H1 (cell line): ENCODE data around the gene SLC8A1. TPM values are rescaled to one million over a fixed set of nuclear protein-coding genes. Genes with fewer than 3 reads are reported as not detected.

Experiments used
- CHD7 ChIP-seq: fragments of 300-600 bp; sonication (generic); IDR thresholded peaks from 2 replicates; pipeline ENCODE4 v1.7.1; 2012; ENCODE audit warnings: low read length, moderate library complexity, mild to moderate bottlenecking, inconsistent platforms; ENCODE audit not compliant: insufficient replicate concordance
- GTF2F1 ChIP-seq: IDR thresholded peaks from 2 replicates; pipeline ENCODE4 v1.6.1; 2012; ENCODE audit warnings: low read depth, low read length, improper control_type of control experiment, borderline replicate concordance
- HDAC2 ChIP-seq, 2 experiments: fragments of 300-600 bp in 1 of 2; sonication (generic) in 1 of 2; IDR thresholded peaks; 2 replicates each; pipeline ENCODE4 v1.6.1; 2011 to 2012; ENCODE audit warnings: low read depth in 2 of 2, low read length in 2 of 2, mild to moderate bottlenecking in 2 of 2, moderate library complexity in 2 of 2, borderline replicate concordance in 1 of 2, inconsistent platforms in 1 of 2
- HDAC6 ChIP-seq: IDR thresholded peaks from one replicate; pipeline ENCODE4 v1.7.1; 2012; ENCODE audit warnings: low read depth, mild to moderate bottlenecking, inconsistent platforms, low read length, moderate library complexity
- MAX ChIP-seq: IDR thresholded peaks from 2 replicates; pipeline ENCODE4 v1.6.1; 2012; ENCODE audit warnings: inconsistent platforms
- RAD21 ChIP-seq, 2 experiments: IDR thresholded peaks in 1 of 2; conservative IDR thresholded peaks in 1 of 2; 2 replicates each; pipeline ENCODE4 v1.6.1; 2011; ENCODE audit warnings: low read depth in 2 of 2, low read length in 2 of 2, improper control_type of control experiment in 1 of 2, inconsistent platforms in 1 of 2, mild to moderate bottlenecking in 1 of 2, moderate library complexity in 1 of 2
- RNF2 ChIP-seq: fragments of 200-900, 300-1000 bp; sonication (generic); IDR thresholded peaks from 2 replicates; pipeline ENCODE4 v1.7.1; 2016; ENCODE audit warnings: borderline replicate concordance, low read depth, mild to moderate bottlenecking, antibody characterized with exemption, low read length; ENCODE audit not compliant: poor library complexity, severe bottlenecking; ENCODE audit errors: missing control alignments
- SAP30 ChIP-seq: fragments of 300-600 bp; sonication (generic); IDR thresholded peaks from 2 replicates; pipeline ENCODE4 v1.7.1; 2012; ENCODE audit warnings: low read length, moderate library complexity, mild to moderate bottlenecking, inconsistent platforms; ENCODE audit not compliant: insufficient read depth, insufficient replicate concordance
- SUZ12 ChIP-seq: fragments of 200-600 bp; sonication (generic); IDR thresholded peaks from 2 replicates; pipeline ENCODE4 v1.6.1; 2012; ENCODE audit warnings: mild to moderate bottlenecking, inconsistent platforms, low read length, moderate library complexity, mixed read lengths
- polyA plus RNA-seq, 7 experiments: library from polyadenylated mRNA; depleted of rRNA in 3 of 7; stranded (reverse) in 5 of 7; unstranded in 2 of 7; fragments of >200 nt in 5 of 7; fragments of 200-250 nt in 2 of 7; gene quantifications; 1 replicate in 5 of 7; 2 replicates in 1 of 7; 4 replicates in 1 of 7; pipeline versions ENCODE4 v1.2.1 to v1.2.3, GENCODE V29; 2011 to 2013; ENCODE audit warnings: missing spikeins in 2 of 7, mixed read lengths in 2 of 7
- total RNA-seq: library from RNA; stranded (reverse); fragmentation: NEBNext Ultra II Directional; extraction: Animal tissue kit (Norgen Biotek cat#: 25700); gene quantifications from 2 replicates; pipeline ENCODE4 v1.2.1, GENCODE V29; 2021

SLC8A1 gene
- total and polyA plus RNA-seq, 2 of the 8 experiments (the other 6 are each of a cell fraction or from before 2014, with no cell fraction given), result 0.68 to 3.6 TPM

- TF ChIP-seq CHD7, result no peak
- no peak for TF ChIP-seq RNF2
- no peak for TF ChIP-seq MAX
- no peak for TF ChIP-seq SUZ12
- no peak for TF ChIP-seq RAD21 (IDR thresholded peaks at IDR 0.05 in 1 of 2, conservative IDR thresholded peaks at IDR 0.05 in 1 of 2; ENCODE audit: low read depth in 2 of 2, low read length in 2 of 2)
- no peak for TF ChIP-seq SAP30
- TF ChIP-seq HDAC6, result no peak
- TF ChIP-seq GTF2F1, result no peak
- no peak for TF ChIP-seq HDAC2 (IDR thresholded peaks at IDR 0.05; ENCODE audit: borderline replicate concordance in 1 of 2, low read depth in 2 of 2, low read length in 2 of 2)
Measured at GRCh38 chr2:40160751-40161218, 291.1 kb downstream of the SLC8A1 start (continued).
